Measurements from ENCODE around the gene NMRK2. TPM values are rescaled to one million over a fixed set of nuclear protein-coding genes. Genes with fewer than 3 reads are reported as not detected.
"Not testable (repeated sequence)": the region's sequence is repeated elsewhere in the genome, so short reads cannot be mapped to it uniquely, and the experiment has no call there.

The NMRK2 gene
- total RNA-seq, 1 experiment from 2014 or later: not detected

DNA sequence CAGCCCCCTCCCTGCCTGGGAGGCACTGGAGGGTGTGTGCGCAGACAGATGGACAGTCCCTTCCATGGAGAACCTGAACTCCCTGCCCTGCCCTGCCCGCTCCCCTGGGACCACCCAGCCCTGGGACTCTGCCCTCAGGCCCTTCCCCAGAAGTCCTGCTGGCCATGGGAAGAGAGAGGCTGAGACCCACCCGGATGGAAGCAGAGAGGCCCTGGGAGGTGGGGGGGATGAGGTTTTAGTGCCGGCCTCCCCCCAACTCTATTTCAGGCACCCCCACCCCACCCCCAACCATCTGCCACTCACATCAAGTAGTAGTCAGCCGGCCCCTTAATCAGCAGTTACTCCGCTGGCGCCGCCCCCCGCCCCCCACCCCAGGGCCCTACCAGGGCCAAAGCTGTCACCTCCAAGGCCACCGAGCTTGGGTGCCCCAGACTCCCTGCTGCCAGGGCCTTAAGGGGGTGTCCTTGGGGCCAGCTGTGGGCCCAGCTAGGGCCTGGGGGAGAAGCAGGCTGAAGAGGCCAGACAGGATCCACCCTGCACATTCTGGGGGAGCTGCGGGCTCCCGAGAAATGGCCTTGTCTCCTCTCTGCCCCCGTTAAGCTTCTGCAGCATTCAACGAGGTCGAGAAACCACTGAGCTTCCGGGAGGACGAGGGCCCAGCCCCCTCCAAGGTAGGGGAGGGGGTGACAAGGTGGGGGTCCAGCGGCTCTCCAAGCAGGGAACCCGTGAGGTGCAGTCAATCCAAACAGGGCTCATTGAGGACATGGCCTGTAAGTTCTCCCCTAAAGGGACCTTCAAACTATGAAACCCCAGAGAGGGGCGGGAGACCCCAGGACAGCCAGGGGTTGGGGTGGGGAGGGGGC is 17.4 kb downstream of the NMRK2 start:
- ChIA-PET POLR2A (ENCODE audit: low non-redundant PET) (no interaction called here), CTCF (no interaction called here)
- DNase-seq (ENCODE audit: low spot score): no peak
- TF ChIP-seq, protein P1, sequence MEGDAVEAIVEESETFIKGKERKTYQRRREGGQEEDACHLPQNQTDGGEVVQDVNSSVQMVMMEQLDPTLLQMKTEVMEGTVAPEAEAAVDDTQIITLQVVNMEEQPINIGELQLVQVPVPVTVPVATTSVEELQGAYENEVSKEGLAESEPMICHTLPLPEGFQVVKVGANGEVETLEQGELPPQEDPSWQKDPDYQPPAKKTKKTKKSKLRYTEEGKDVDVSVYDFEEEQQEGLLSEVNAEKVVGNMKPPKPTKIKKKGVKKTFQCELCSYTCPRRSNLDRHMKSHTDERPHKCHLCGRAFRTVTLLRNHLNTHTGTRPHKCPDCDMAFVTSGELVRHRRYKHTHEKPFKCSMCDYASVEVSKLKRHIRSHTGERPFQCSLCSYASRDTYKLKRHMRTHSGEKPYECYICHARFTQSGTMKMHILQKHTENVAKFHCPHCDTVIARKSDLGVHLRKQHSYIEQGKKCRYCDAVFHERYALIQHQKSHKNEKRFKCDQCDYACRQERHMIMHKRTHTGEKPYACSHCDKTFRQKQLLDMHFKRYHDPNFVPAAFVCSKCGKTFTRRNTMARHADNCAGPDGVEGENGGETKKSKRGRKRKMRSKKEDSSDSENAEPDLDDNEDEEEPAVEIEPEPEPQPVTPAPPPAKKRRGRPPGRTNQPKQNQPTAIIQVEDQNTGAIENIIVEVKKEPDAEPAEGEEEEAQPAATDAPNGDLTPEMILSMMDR (conservative IDR thresholded peaks at IDR 0.05; ENCODE audit: low read depth, low read length): no peak
- no peak for TF ChIP-seq EZH2 (IDR thresholded peaks at IDR 0.05; ENCODE audit: borderline replicate concordance, low read depth, low read length, poor library complexity, severe bottlenecking)
- BruUV-seq (replicated peaks): no TSS peak
- Histone ChIP-seq H3K27ac (ENCODE audit: low read depth, low read length, poor library complexity, severe bottlenecking) (no peak overlapping the region), H3K36me3 (ENCODE audit: insufficient read depth, low read length, poor library complexity, severe bottlenecking) (no peaks in the 10 kb centered on the region), H3K27me3 (replicated peaks; ENCODE audit: insufficient read depth, low read depth, low read length, poor library complexity) (no peaks in the 10 kb centered on the region), H3K9me3 (ENCODE audit: low read depth, low read length, poor library complexity, severe bottlenecking) (no peaks in the 10 kb centered on the region), H3K4me1 (ENCODE audit: insufficient read depth, low read length, poor library complexity, severe bottlenecking) (no peaks in the 10 kb centered on the region), H3K4me3 (ENCODE audit: low read depth, low read length, poor library complexity, severe bottlenecking) (no peak overlapping the region)
- intact Hi-C loops (cut with micrococcal nuclease; ENCODE audit: unreplicated experiment): no loop called here

DNA sequence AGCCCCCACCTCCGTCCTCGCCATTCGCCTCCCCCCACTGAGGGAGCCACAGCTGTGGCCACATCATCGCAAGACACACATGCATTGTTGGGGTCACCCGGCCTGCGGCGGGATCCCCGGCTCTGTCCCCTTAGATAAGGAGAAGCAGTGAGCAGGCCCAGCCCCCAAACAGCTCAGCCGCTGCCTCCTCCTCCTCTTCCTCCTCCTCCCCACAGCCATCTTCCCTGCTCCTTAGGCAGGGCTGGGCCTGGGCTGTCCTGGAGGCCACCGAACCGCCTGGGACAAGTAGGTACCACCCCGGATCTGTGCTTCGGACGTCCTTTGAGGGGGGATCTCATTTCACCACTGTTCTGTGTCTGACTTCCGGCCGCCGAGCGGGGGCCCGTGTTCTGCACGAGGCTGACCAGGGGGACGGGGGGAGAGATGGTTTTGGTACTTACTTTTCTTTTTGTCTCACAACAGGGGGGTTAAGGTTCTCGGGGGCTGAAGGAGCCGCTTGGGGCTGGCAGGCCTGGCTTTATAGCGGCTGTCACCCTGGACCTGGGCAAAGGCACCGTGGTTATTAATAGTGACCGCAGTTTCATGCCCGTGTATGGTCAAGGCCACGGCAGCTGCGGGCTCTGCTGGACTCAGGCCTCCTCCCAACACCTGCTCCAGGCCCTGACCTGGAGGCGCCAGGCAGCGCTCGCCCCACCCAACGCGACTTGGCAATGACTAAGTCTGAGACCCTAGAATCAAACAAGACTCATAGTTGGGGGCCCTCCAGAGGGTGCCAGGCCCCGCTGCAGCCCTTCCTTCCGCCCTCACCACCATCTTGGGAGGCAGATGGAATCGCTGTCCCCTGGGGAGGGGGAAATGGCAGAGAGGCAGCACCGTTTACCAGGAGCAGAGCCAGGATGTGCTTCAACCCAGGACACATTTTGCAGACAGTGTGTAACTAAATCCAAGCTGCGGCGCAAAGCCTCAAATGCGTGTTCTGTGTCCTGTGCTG is 18.3 kb downstream of the NMRK2 start:
- intact Hi-C loops (cut with micrococcal nuclease; ENCODE audit: unreplicated experiment): no loop called here
- ChIA-PET CTCF (no interaction called here), POLR2A (ENCODE audit: low non-redundant PET) (no interaction called here)
- no TSS peak for BruUV-seq (replicated peaks)
- H3K27ac ChIP-seq (ENCODE audit: low read depth, low read length, poor library complexity, severe bottlenecking): no peak overlapping the region
- DNase-seq (ENCODE audit: low spot score): no peak
- H3K4me1 ChIP-seq (ENCODE audit: insufficient read depth, low read length, poor library complexity, severe bottlenecking): no peaks in the 10 kb centered on the region
- TF ChIP-seq, protein P1 (conservative IDR thresholded peaks at IDR 0.05; ENCODE audit: low read depth, low read length): no peak
- TF ChIP-seq EZH2 (IDR thresholded peaks at IDR 0.05; ENCODE audit: borderline replicate concordance, low read depth, low read length, poor library complexity, severe bottlenecking): no peak
- no peaks in the 10 kb centered on the region for H3K27me3 ChIP-seq (replicated peaks; ENCODE audit: insufficient read depth, low read depth, low read length, poor library complexity)
- H3K9me3 ChIP-seq (ENCODE audit: low read depth, low read length, poor library complexity, severe bottlenecking): no peaks in the 10 kb centered on the region
- no peaks in the 10 kb centered on the region for H3K36me3 ChIP-seq (ENCODE audit: insufficient read depth, low read length, poor library complexity, severe bottlenecking)
- H3K4me3 ChIP-seq (ENCODE audit: low read depth, low read length, poor library complexity, severe bottlenecking): no peak overlapping the region

DNA sequence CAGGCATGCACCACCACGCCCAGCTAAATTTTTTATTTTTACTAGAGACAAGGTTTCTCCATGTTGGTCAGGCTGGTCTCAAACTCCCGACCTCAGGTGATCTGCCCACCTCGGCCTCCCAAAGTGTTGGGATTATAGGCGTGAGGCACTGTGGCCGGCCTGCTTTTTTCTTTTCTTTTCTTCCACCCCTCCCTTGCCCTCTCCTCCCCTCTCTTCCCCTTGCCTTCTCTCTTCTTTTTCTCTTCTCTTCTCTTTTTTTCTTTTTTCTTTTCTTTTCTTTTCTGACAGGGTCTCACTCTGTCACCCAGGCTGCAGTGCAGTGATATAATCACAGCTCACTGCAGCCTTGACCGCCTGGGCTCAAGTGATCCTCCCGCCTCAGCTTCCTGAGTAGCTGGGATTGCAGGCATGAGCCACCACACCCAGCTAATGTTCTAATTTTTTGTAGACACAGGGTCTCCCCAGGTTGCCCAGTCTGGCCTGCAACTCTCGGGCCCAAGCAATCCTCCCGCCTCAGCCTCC is 19.9 kb downstream of the NMRK2 start:
- H3K27ac ChIP-seq (ENCODE audit: low read depth, low read length, poor library complexity, severe bottlenecking); H3K4me1 ChIP-seq (ENCODE audit: insufficient read depth, low read length, poor library complexity, severe bottlenecking); DNase-seq (ENCODE audit: low spot score); H3K27me3 ChIP-seq (replicated peaks; ENCODE audit: insufficient read depth, low read depth, low read length, poor library complexity); H3K9me3 ChIP-seq (ENCODE audit: low read depth, low read length, poor library complexity, severe bottlenecking); intact Hi-C loops (cut with micrococcal nuclease; ENCODE audit: unreplicated experiment); H3K36me3 ChIP-seq (ENCODE audit: insufficient read depth, low read length, poor library complexity, severe bottlenecking); H3K4me3 ChIP-seq (ENCODE audit: low read depth, low read length, poor library complexity, severe bottlenecking); POLR2A ChIA-PET (ENCODE audit: low non-redundant PET); CTCF ChIA-PET; BruUV-seq (replicated peaks): not testable (repeated sequence)

Data from A673 (cell line).